H9 (cell line): ENCODE data around the gene SIPA1. TPM values are rescaled to one million over a fixed set of nuclear protein-coding genes. Genes with fewer than 3 reads are reported as not detected.

Source experiments
- DNase-seq: peaks from one replicate; pipeline ENCODE4 v3.0.0-alpha.2; 2017
- H2AFZ ChIP-seq: one replicate; pipeline ENCODE4 v1.6.1; 2013; ENCODE audit warnings: mild to moderate bottlenecking, low read length, control low read depth, moderate library complexity
- H2AK5ac ChIP-seq: 2 replicates; pipeline ENCODE4 v1.6.1; 2013; ENCODE audit warnings: low read length, control low read depth, mixed read lengths; ENCODE audit not compliant: insufficient read length
- H2BK120ac ChIP-seq: one replicate; pipeline ENCODE4 v1.6.1; 2013; ENCODE audit warnings: low read depth, mild to moderate bottlenecking, low read length, control low read depth, inconsistent platforms; ENCODE audit not compliant: poor library complexity, severe bottlenecking
- H2BK12ac ChIP-seq: 2 replicates; pipeline ENCODE4 v1.6.1; 2013; ENCODE audit warnings: low read length, control low read depth, mixed read lengths, low read depth; ENCODE audit not compliant: insufficient read length
- H2BK15ac ChIP-seq: 2 replicates; pipeline ENCODE4 v1.6.1; 2013; ENCODE audit warnings: low read depth, low read length, control low read depth
- H2BK20ac ChIP-seq: one replicate; pipeline ENCODE4 v1.6.1; 2013; ENCODE audit warnings: low read depth, mild to moderate bottlenecking, low read length, control low read depth, inconsistent platforms; ENCODE audit not compliant: poor library complexity, severe bottlenecking
- H2BK5ac ChIP-seq: 2 replicates; pipeline ENCODE4 v1.6.1; 2013; ENCODE audit warnings: low read length, control low read depth, mixed read lengths; ENCODE audit not compliant: insufficient read length
- H3K14ac ChIP-seq: 2 replicates; pipeline ENCODE4 v1.6.1; 2013; ENCODE audit warnings: low read length, control low read depth; ENCODE audit not compliant: insufficient read depth
- H3K18ac ChIP-seq: 2 replicates; pipeline ENCODE4 v1.6.1; 2013; ENCODE audit warnings: low read depth, mild to moderate bottlenecking, mixed read lengths, low read length, control low read depth; ENCODE audit not compliant: insufficient read length
- H3K23ac ChIP-seq: 2 replicates; pipeline ENCODE4 v1.6.1; 2013; ENCODE audit warnings: low read length, control low read depth, mixed read lengths, low read depth; ENCODE audit not compliant: insufficient read length
- H3K23me2 ChIP-seq: 2 replicates; pipeline ENCODE4 v1.6.1; 2013; ENCODE audit warnings: low read depth, mild to moderate bottlenecking, mixed read lengths, low read length, control low read depth; ENCODE audit not compliant: insufficient read length, poor library complexity, severe bottlenecking
- H3K27ac ChIP-seq: 2 replicates; pipeline ENCODE4 v1.5.1; 2013; ENCODE audit warnings: low read length, control low read depth, mixed read lengths, low read depth; ENCODE audit not compliant: insufficient read length
- H3K27me3 ChIP-seq: 2 replicates; pipeline ENCODE4 v1.6.1; 2013; ENCODE audit warnings: low read length, control low read depth, inconsistent platforms; ENCODE audit not compliant: insufficient read depth
- H3K4ac ChIP-seq: 2 replicates; pipeline ENCODE4 v1.6.1; 2013; ENCODE audit warnings: low read depth, mild to moderate bottlenecking, control low read depth, inconsistent platforms, low read length, moderate library complexity
- H3K4me1 ChIP-seq: 2 replicates; pipeline ENCODE4 v1.6.1; 2013; ENCODE audit warnings: low read length, control low read depth, inconsistent platforms; ENCODE audit not compliant: insufficient read depth
- H3K4me2 ChIP-seq: 2 replicates; pipeline ENCODE4 v1.6.1; 2013; ENCODE audit warnings: low read length, control low read depth, mixed read lengths; ENCODE audit not compliant: insufficient read length, insufficient read depth
- H3K56ac ChIP-seq: 2 replicates; pipeline ENCODE4 v1.6.1; 2013; ENCODE audit warnings: low read depth, mild to moderate bottlenecking, mixed read lengths, low read length, control low read depth; ENCODE audit not compliant: insufficient read length
- H3K79me1 ChIP-seq: 2 replicates; pipeline ENCODE4 v1.6.1; 2013; ENCODE audit warnings: low read depth, mild to moderate bottlenecking, moderate library complexity, low read length, control low read depth, inconsistent platforms; ENCODE audit not compliant: insufficient read depth, poor library complexity, severe bottlenecking
- H3K79me2 ChIP-seq: 2 replicates; pipeline ENCODE4 v1.6.1; 2013; ENCODE audit warnings: low read length, control low read depth, inconsistent platforms; ENCODE audit not compliant: insufficient read depth
- H3K9ac ChIP-seq: 2 replicates; pipeline ENCODE4 v1.6.1; 2013; ENCODE audit warnings: low read length, control low read depth, mixed read lengths; ENCODE audit not compliant: insufficient read length; ENCODE audit errors: extremely low read depth
- H3K9me3 ChIP-seq: one replicate; pipeline ENCODE4 v1.6.1; 2013; ENCODE audit warnings: low read depth, low read length, inconsistent platforms; ENCODE audit not compliant: control insufficient read depth
- H3T11ph ChIP-seq: one replicate; pipeline ENCODE4 v1.6.1; 2013; ENCODE audit warnings: mild to moderate bottlenecking, low read length, control low read depth, inconsistent platforms
- H4K20me1 ChIP-seq: one replicate; pipeline ENCODE4 v1.6.1; 2013; ENCODE audit not compliant: control insufficient read depth, insufficient read length, insufficient read depth
- H4K5ac ChIP-seq: 2 replicates; pipeline ENCODE4 v1.6.1; 2013; ENCODE audit warnings: low read depth, mild to moderate bottlenecking, mixed read lengths, low read length, control low read depth; ENCODE audit not compliant: insufficient read length
- H4K8ac ChIP-seq: replicated peaks from 2 replicates; pipeline ENCODE4 v1.6.1; 2013; ENCODE audit warnings: low read length, control low read depth, mixed read lengths, low read depth; ENCODE audit not compliant: insufficient read length
- H4K91ac ChIP-seq: 2 replicates; pipeline ENCODE4 v1.6.1; 2013; ENCODE audit warnings: low read depth, mild to moderate bottlenecking, moderate library complexity, mixed read lengths, low read length, control low read depth; ENCODE audit not compliant: insufficient read length
- H3K27ac Mint-ChIP-seq, 3 experiments: 2 replicates in 2 of 3; 3 replicates in 1 of 3; pipeline ENCODE4 v1.8.0; 2020 to 2021; ENCODE audit warnings: mixed read lengths in 3 of 3, mild to moderate bottlenecking in 1 of 3, moderate library complexity in 1 of 3
- H3K27me3 Mint-ChIP-seq: 2 replicates; pipeline ENCODE4 v1.8.0; 2021; ENCODE audit warnings: low read depth, mild to moderate bottlenecking, moderate library complexity, mixed read lengths
- H3K36me3 Mint-ChIP-seq, 3 experiments: 2 replicates in 2 of 3; 3 replicates in 1 of 3; pipeline ENCODE4 v1.8.0; 2020 to 2021; ENCODE audit warnings: low read depth in 3 of 3, mixed read lengths in 3 of 3; ENCODE audit not compliant: insufficient read depth in 1 of 3
- H3K4me1 Mint-ChIP-seq, 2 experiments: 2 replicates each; pipeline ENCODE4 v1.8.0; 2020; ENCODE audit warnings: mixed read lengths in 2 of 2
- H3K4me3 Mint-ChIP-seq, 2 experiments: 2 replicates in 1 of 2; 3 replicates in 1 of 2; pipeline ENCODE4 v1.8.0; 2020 to 2021; ENCODE audit warnings: mild to moderate bottlenecking in 2 of 2, mixed read lengths in 2 of 2, moderate library complexity in 1 of 2
- H3K9me3 Mint-ChIP-seq, 2 experiments: 2 replicates in 1 of 2; 3 replicates in 1 of 2; pipeline ENCODE4 v1.8.0; 2020; ENCODE audit warnings: mild to moderate bottlenecking in 2 of 2, mixed read lengths in 2 of 2, moderate library complexity in 1 of 2
- CTCF ChIP-seq: fragments of 200-600 bp; sonication (generic); conservative IDR thresholded peaks from 3 replicates; pipeline ENCODE4 v1.8.0; 2021; ENCODE audit warnings: antibody characterized with exemption, mild to moderate bottlenecking
- WGBS: extraction: QIAGEN DNeasy Blood & Tissue Kit; methylation state at CpG from one replicate; pipeline ENCODE4 v1.1.7; 2013; ENCODE audit warnings: missing lambda C conversion rate, low lambda C conversion rate, mixed read lengths; ENCODE audit not compliant: insufficient read length; ENCODE audit errors: extremely low coverage; 5-methylcytosine and 5-hydroxymethylcytosine counted together
- total RNA-seq: library from RNA; stranded (reverse); gene quantifications from 2 replicates; pipeline ENCODE4 v1.2.1, GENCODE V29; 2021

The SIPA1 gene
- total RNA-seq, 1 experiment from 2014 or later, result 32.0 TPM

GRCh38 chr11:65627202-65627601 is 10.7 kb upstream of the SIPA1 start:
- Histone ChIP-seq H3K56ac (no peak overlapping the region), H3K27me3 (no peaks in the 10 kb centered on the region), H2AK5ac (no peak overlapping the region), H3K4me1 (no peaks in the 10 kb centered on the region), H3K27ac (no peak overlapping the region), H4K91ac (no peak overlapping the region), H2BK12ac (no peak overlapping the region), H2BK15ac (no peak overlapping the region), H4K5ac (no peak overlapping the region), H4K8ac (no peak overlapping the region), H4K20me1 (no peaks in the 10 kb centered on the region), H3K79me2 (no peaks in the 10 kb centered on the region), H3K79me1 (no peaks in the 10 kb centered on the region), H3K4ac (no peak overlapping the region), H2BK20ac (no peak overlapping the region), H3K9me3 (no peaks in the 10 kb centered on the region), H2AFZ (no peak overlapping the region), H3K23me2 (no peaks in the 10 kb centered on the region), H3K9ac (no peak overlapping the region), H3K14ac (no peak overlapping the region), H2BK120ac (no peak overlapping the region), H3K23ac (no peak overlapping the region), H2BK5ac (no peak overlapping the region), H3T11ph (no peak overlapping the region), H3K4me2 (no peak overlapping the region), H3K18ac (no peak overlapping the region)
- no peaks in the 10 kb centered on the region for H3K9me3 Mint-ChIP-seq
- DNase-seq, result no peak
- no peak for TF ChIP-seq CTCF
- no CpG with 5 or more reads among the region's 13 CpGs for WGBS
- H3K27me3 Mint-ChIP-seq, result no peaks in the 10 kb centered on the region
- no peaks in the 10 kb centered on the region for H3K4me1 Mint-ChIP-seq
- H3K4me3 Mint-ChIP-seq, result no peak overlapping the region
- H3K36me3 Mint-ChIP-seq, result peaks cover 17 to 80% (median 67%) of the 10 kb centered on the region in 3 experiments; a peak in 6 of 7 replicates
- H3K27ac Mint-ChIP-seq, result no peak overlapping the region
